ENCODE data around the gene ZNF367.

ZNF367 gene

GRCh38 chr9:96459268-96460007 is 41.3 kb upstream of the ZNF367 start:
- no peak for DNase-seq (ENCODE audit: low read depth)
- TF ChIP-seq CTCF (conservative IDR thresholded peaks at IDR 0.05; ENCODE audit: low read length) = no peak
- H3K4me3 ChIP-seq (ENCODE audit: low read length) = no peak overlapping the region

GRCh38 chr9:96458226-96458625 is 40.1 kb upstream of the ZNF367 start:
- DNase-seq (ENCODE audit: low read depth) = no peak
- no peak overlapping the region for H3K4me3 ChIP-seq (ENCODE audit: low read length)
- no peak for TF ChIP-seq CTCF (conservative IDR thresholded peaks at IDR 0.05; ENCODE audit: low read length)

GRCh38 chr9:96457266-96457665 is 39.1 kb upstream of the ZNF367 start:
- no peak for TF ChIP-seq CTCF (conservative IDR thresholded peaks at IDR 0.05; ENCODE audit: low read length)
- no peak for DNase-seq (ENCODE audit: low read depth)
- no peak overlapping the region for H3K4me3 ChIP-seq (ENCODE audit: low read length)

GRCh38 chr9:96453625-96454024 is 35.5 kb upstream of the ZNF367 start:
- DNase-seq (ENCODE audit: low read depth) = peak; percentile 61
- TF ChIP-seq CTCF (conservative IDR thresholded peaks at IDR 0.05; ENCODE audit: low read length) = peak; percentile 90

GRCh38 chr9:96450613-96451528 is 32.7 kb upstream of the ZNF367 start:
- TF ChIP-seq CTCF (conservative IDR thresholded peaks at IDR 0.05; ENCODE audit: low read length) = no peak
- peak overlapping the region; percentile 87 for H3K4me3 ChIP-seq (ENCODE audit: low read length)
- peak; percentile 23 for DNase-seq (ENCODE audit: low read depth)

More at GRCh38 chr9:96453625-96454024, 35.5 kb upstream of the ZNF367 start:
- H3K4me3 ChIP-seq (ENCODE audit: low read length) = no peak overlapping the region

GRCh38 chr9:96449845-96450612 is 31.9 kb upstream of the ZNF367 start, which contains the start of gene HABP4:
Gene HABP4, plus strand, starts transcription at chr9:96450169. Its CDS starts 111 bp downstream, at chr9:96450280.
- no peak for TF ChIP-seq CTCF (conservative IDR thresholded peaks at IDR 0.05; ENCODE audit: low read length)
- DNase-seq (ENCODE audit: low read depth) = peak; percentile 91
- H3K4me3 ChIP-seq (ENCODE audit: low read length) = peak within 1 kb of the TSS; percentile 87

All from AG10803 (cell line).